Measurements from ENCODE around the gene LIG3. TPM values are rescaled to one million over a fixed set of nuclear protein-coding genes. Genes with fewer than 3 reads are reported as not detected.
"Not testable (repeated sequence)": the region's sequence is repeated elsewhere in the genome, so short reads cannot be mapped to it uniquely, and the experiment has no call there.

The LIG3 gene
- 10 to 100 TPM; 22.6 to 34.4 (median 31.9) TPM for total RNA-seq (2021; fragmentation: NEBNext Ultra II Directional; extraction: Animal tissue kit (Norgen Biotek cat#: 25700))
- long read RNA-seq, full-length matches to known transcripts = 10 of 19 reads
- long read RNA-seq, partial matches to known transcripts = 3 of 19 reads
- long read RNA-seq, other reads (novel, unspliced or antisense) = 6 of 19 reads

- no peaks in the 10 kb centered on the region for H3K9me3 Mint-ChIP-seq
- peak; percentile 90 for DNase-seq
- H3K27me3 Mint-ChIP-seq (ENCODE audit: insufficient read depth) = no peaks in the 10 kb centered on the region; the same call in none of the 2 replicates
- peak within 1 kb of the TSS; percentile 98 for H3K4me3 Mint-ChIP-seq
- H3K4me1 Mint-ChIP-seq (ENCODE audit: low read depth) = peaks cover 49% of the 10 kb centered on the region
- TF ChIP-seq, protein P1, sequence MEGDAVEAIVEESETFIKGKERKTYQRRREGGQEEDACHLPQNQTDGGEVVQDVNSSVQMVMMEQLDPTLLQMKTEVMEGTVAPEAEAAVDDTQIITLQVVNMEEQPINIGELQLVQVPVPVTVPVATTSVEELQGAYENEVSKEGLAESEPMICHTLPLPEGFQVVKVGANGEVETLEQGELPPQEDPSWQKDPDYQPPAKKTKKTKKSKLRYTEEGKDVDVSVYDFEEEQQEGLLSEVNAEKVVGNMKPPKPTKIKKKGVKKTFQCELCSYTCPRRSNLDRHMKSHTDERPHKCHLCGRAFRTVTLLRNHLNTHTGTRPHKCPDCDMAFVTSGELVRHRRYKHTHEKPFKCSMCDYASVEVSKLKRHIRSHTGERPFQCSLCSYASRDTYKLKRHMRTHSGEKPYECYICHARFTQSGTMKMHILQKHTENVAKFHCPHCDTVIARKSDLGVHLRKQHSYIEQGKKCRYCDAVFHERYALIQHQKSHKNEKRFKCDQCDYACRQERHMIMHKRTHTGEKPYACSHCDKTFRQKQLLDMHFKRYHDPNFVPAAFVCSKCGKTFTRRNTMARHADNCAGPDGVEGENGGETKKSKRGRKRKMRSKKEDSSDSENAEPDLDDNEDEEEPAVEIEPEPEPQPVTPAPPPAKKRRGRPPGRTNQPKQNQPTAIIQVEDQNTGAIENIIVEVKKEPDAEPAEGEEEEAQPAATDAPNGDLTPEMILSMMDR (IDR thresholded peaks at IDR 0.05) = no peak
- H3K27ac Mint-ChIP-seq = peak within 1 kb of the TSS; percentile 98
- H3K36me3 Mint-ChIP-seq (ENCODE audit: low read depth) = peaks cover 17% of the 10 kb centered on the region
Measured at GRCh38 chr17:34980353-34980680, at the start of gene LIG3. Gene LIG3, plus strand, starts transcription at chr17:34980512. Its CDS starts 2,494 bp downstream, at chr17:34983006.

DNA sequence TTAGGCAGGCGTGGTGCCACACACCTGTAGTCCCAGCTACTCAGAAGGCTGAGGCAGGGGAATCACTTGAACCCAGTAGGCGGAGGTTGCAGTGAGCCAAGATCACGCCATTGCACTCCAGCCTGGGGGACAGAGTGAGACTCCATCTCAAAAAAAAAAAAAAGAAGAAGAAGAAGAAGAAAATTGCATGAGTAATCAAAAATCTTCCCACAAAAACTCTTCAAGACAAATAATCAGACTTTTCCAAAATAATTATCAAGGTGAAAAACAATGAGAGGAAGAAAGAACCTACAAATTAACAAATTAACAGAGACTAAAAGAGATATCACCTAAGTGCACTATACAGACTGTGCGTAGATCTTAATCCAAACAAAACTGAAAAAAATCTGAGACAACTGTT lies 29.5 kb upstream of the LIG3 start:
- not testable (repeated sequence) for H3K36me3 Mint-ChIP-seq (ENCODE audit: low read depth); DNase-seq; H3K27ac Mint-ChIP-seq; H3K9me3 Mint-ChIP-seq; H3K27me3 Mint-ChIP-seq (ENCODE audit: insufficient read depth); H3K4me3 Mint-ChIP-seq; H3K4me1 Mint-ChIP-seq (ENCODE audit: low read depth)

- Mint-ChIP-seq H3K36me3 (ENCODE audit: low read depth) (peaks cover 22% of the 10 kb centered on the region), H3K27me3 (ENCODE audit: insufficient read depth) (peaks cover 7% of the 10 kb centered on the region), H3K27ac (no peak overlapping the region), H3K4me1 (ENCODE audit: low read depth) (peaks cover 20% of the 10 kb centered on the region), H3K4me3 (no peak overlapping the region), H3K9me3 (no peaks in the 10 kb centered on the region)
- no peak for DNase-seq
- TF ChIP-seq, protein P1 (IDR thresholded peaks at IDR 0.05) = no peak
Measured at GRCh38 chr17:34958438-34958837, 21.9 kb upstream of the LIG3 start.

DNA sequence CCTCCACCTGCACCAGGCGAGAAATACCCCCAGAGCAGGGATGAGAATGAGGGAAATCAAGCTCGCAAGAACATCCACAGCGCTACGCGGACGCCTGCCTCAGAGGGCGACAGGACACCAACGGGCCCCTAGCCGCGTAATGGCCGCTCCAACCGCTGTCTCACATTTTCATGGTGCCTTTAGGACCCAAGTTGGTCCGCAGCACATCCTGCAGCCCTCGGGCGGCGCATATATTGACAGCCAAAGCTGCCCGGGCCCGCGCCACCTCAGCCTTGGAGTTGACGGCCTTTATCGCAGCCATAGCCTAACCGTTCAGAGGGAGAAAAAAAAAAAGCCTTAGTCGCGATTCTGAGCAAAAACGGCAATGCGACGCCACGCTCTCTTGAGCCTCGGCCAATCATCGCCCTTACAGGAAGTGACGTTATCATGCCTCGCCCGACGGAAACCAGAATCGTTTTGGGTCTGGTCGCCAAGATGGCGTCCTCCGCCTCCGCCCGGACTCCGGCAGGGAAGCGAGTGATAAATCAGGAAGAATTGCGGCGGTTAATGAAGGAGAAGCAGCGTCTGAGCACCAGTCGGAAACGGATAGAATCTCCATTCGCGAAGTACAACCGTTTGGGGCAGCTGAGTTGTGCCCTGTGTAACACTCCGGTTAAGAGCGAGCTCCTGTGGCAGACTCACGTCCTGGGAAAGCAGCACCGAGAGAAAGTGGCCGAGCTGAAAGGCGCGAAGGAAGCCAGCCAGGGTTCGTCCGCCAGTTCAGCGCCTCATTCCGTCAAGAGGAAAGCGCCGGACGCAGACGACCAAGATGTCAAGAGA lies 19.0 kb upstream of the LIG3 start, which contains the start of the genes CCT6B and ZNF830:
TSS of gene CCT6B (minus strand) at position 368 of the 819 bp plus-strand sequence. CDS start at position 301, 67 bp downstream.
TSS of gene ZNF830 (plus strand) at position 448 of the 819 bp plus-strand sequence. CDS start at position 475, 27 bp downstream.
- Mint-ChIP-seq H3K27ac (peak within 1 kb of the TSS; percentile 99), H3K9me3 (no peaks in the 10 kb centered on the region), H3K4me3 (peak within 1 kb of the TSS; percentile 100), H3K27me3 (ENCODE audit: insufficient read depth) (peaks cover 2% of the 10 kb centered on the region), H3K36me3 (ENCODE audit: low read depth) (peaks cover 28% of the 10 kb centered on the region), H3K4me1 (ENCODE audit: low read depth) (peaks cover 26% of the 10 kb centered on the region)
- DNase-seq = peak; percentile 89
- TF ChIP-seq, protein P1 (IDR thresholded peaks at IDR 0.05) = no peak

- Mint-ChIP-seq H3K36me3 (ENCODE audit: low read depth) (no peaks in the 10 kb centered on the region), H3K27ac (no peak overlapping the region)
- peak; percentile 5 for DNase-seq
Measured at GRCh38 chr17:34974179-34974578, 6.1 kb upstream of the LIG3 start.

More at GRCh38 chr17:34974179-34974578, 6.1 kb upstream of the LIG3 start:
- peaks cover 19% of the 10 kb centered on the region for H3K4me1 Mint-ChIP-seq (ENCODE audit: low read depth)
- no peaks in the 10 kb centered on the region; the same call in none of the 2 replicates for H3K27me3 Mint-ChIP-seq (ENCODE audit: insufficient read depth)
- H3K4me3 Mint-ChIP-seq = no peak overlapping the region
- H3K9me3 Mint-ChIP-seq = no peaks in the 10 kb centered on the region
- TF ChIP-seq, protein P1 (IDR thresholded peaks at IDR 0.05) = no peak

All from HFFc6 (cell line).